ENCODE data around the gene ANKRD34A. TPM values are rescaled to one million over a fixed set of nuclear protein-coding genes. Genes with fewer than 3 reads are reported as not detected.
A peak's percentile ranks its signal among the peaks of the same experiment; 100 is the strongest.

The ANKRD34A gene
- polyA plus RNA-seq, 3 donors = 0.31 TPM; not detected in 2

GRCh38 chr1:145999321-146000024 lies 35.1 kb upstream of the ANKRD34A start:
- no peaks in the 10 kb centered on the region for H3K9me3 ChIP-seq (replicated peaks in 1 of 2; ENCODE audit: control insufficient read depth in 1 of 2, insufficient read depth in 1 of 2, low read length in 2 of 2)
- H3K79me2 ChIP-seq (ENCODE audit: insufficient read depth, low read length) = peaks cover 52% of the 10 kb centered on the region
- H3K27me3 Mint-ChIP-seq (ENCODE audit: low read depth in 3 of 3) = peaks cover 0 to 2% (median 2%) of the 10 kb centered on the region in 3 donors
- peaks cover 0 to 7% (median 0%) of the 10 kb centered on the region in 7 donors for H3K9me3 Mint-ChIP-seq
- H4K20me1 ChIP-seq (ENCODE audit: insufficient read depth, low read length) = peaks cover 20% of the 10 kb centered on the region
- H3K4me3 ChIP-seq (replicated peaks in 1 of 3; ENCODE audit: low read depth in 2 of 3, low read length in 3 of 3) = peak overlapping the region in 2 of 3 experiments; percentile 4 to 34
- peak overlapping the region; percentile 30 to 90 (median 85) for H3K27ac Mint-ChIP-seq
- TF ChIP-seq CTCF (IDR thresholded peaks at IDR 0.05) = no peak
- peaks cover 16 to 17% of the 10 kb centered on the region in 2 donors for H3K36me3 ChIP-seq (replicated peaks in 1 of 2; ENCODE audit: control insufficient read depth in 1 of 2, insufficient read depth in 2 of 2, low read length in 2 of 2)
- H3K4me2 ChIP-seq (replicated peaks; ENCODE audit: extremely low read depth, low read length, poor library complexity, severe bottlenecking) = peak overlapping the region; percentile 39
- 85% methylated on average over 2 of the region's 5 CpGs for WGBS (ENCODE audit: insufficient coverage)
- H3K4me3 Mint-ChIP-seq = peak overlapping the region; percentile 40 to 59
- H3K36me3 Mint-ChIP-seq = peaks cover 12 to 18% of the 10 kb centered on the region in 2 donors
- H3K9ac ChIP-seq (ENCODE audit: insufficient read depth, low read length, poor library complexity, severe bottlenecking) = no peak overlapping the region
- H3K4me1 Mint-ChIP-seq = peaks cover 46% of the 10 kb centered on the region
- intact Hi-C loops (cut with micrococcal nuclease) = loop anchor here (5.0 kb wide), 2 partner anchors 32 to 37 kb away; partner anchors contain the start of genes ANKRD34A (in 1 of the 2) and POLR3GL (in 1 of the 2)
- H3K4me1 ChIP-seq (ENCODE audit: control insufficient read depth in 1 of 2, insufficient read depth in 2 of 2, low read length in 2 of 2) = peaks cover 36 to 54% of the 10 kb centered on the region in 2 donors
- H2AFZ ChIP-seq (ENCODE audit: insufficient read depth, low read depth, low read length, poor library complexity, severe bottlenecking) = no peak overlapping the region
- H3K27ac ChIP-seq (ENCODE audit: low read depth in 1 of 2, low read length in 2 of 2) = peak overlapping the region; percentile 23 to 42
- no peaks in the 10 kb centered on the region for H3K27me3 ChIP-seq (ENCODE audit: control insufficient read depth in 2 of 2, insufficient read depth in 2 of 2, low read length in 2 of 2)
- peak in 1 of 3 donors; percentile 44 for DNase-seq

- H4K20me1 ChIP-seq (ENCODE audit: insufficient read depth, low read length) = peaks cover 38% of the 10 kb centered on the region
- H3K4me1 Mint-ChIP-seq = peaks cover 60% of the 10 kb centered on the region
- no CpG with 5 or more reads among the region's 3 CpGs for WGBS (ENCODE audit: insufficient coverage)
- H3K36me3 ChIP-seq (replicated peaks in 1 of 2; ENCODE audit: control insufficient read depth in 1 of 2, insufficient read depth in 2 of 2, low read length in 2 of 2) = peaks cover 34 to 35% of the 10 kb centered on the region in 2 donors
- DNase-seq = no peak
- no peak for TF ChIP-seq CTCF (IDR thresholded peaks at IDR 0.05)
- peak overlapping the region; percentile 87 to 100 (median 99) for H3K4me3 ChIP-seq (replicated peaks in 1 of 3; ENCODE audit: low read depth in 2 of 3, low read length in 3 of 3)
- intact Hi-C loops (cut with micrococcal nuclease) = loop anchor here in 1 of 2 donors (2.0 to 5.0 kb wide), 2 partner anchors 13 to 35 kb away; partner anchors contain the start of genes ANKRD34A and POLR3GL
- H3K79me2 ChIP-seq (ENCODE audit: insufficient read depth, low read length) = peaks cover 70% of the 10 kb centered on the region
- peaks cover 0 to 12% (median 2%) of the 10 kb centered on the region in 7 donors for H3K9me3 Mint-ChIP-seq
- peaks cover 30 to 36% of the 10 kb centered on the region in 2 donors for H3K36me3 Mint-ChIP-seq
- H3K9me3 ChIP-seq (replicated peaks in 1 of 2; ENCODE audit: control insufficient read depth in 1 of 2, insufficient read depth in 1 of 2, low read length in 2 of 2) = no peaks in the 10 kb centered on the region
- peak overlapping the region in 1 of 2 donors; percentile 78 for H3K27ac ChIP-seq (ENCODE audit: low read depth in 1 of 2, low read length in 2 of 2)
- H2AFZ ChIP-seq (ENCODE audit: insufficient read depth, low read depth, low read length, poor library complexity, severe bottlenecking) = peak overlapping the region; percentile 82
- peak overlapping the region; percentile 99 to 100 for H3K4me3 Mint-ChIP-seq
- H3K9ac ChIP-seq (ENCODE audit: insufficient read depth, low read length, poor library complexity, severe bottlenecking) = peak overlapping the region; percentile 78
- peaks cover 42 to 65% of the 10 kb centered on the region in 2 donors for H3K4me1 ChIP-seq (ENCODE audit: control insufficient read depth in 1 of 2, insufficient read depth in 2 of 2, low read length in 2 of 2)
- H3K27me3 ChIP-seq (ENCODE audit: control insufficient read depth in 2 of 2, insufficient read depth in 2 of 2, low read length in 2 of 2) = no peaks in the 10 kb centered on the region
- peaks cover 0 to 5% (median 0%) of the 10 kb centered on the region in 3 donors for H3K27me3 Mint-ChIP-seq (ENCODE audit: low read depth in 3 of 3)
- peak overlapping the region; percentile 93 to 99 (median 97) for H3K27ac Mint-ChIP-seq
- H3K4me2 ChIP-seq (replicated peaks; ENCODE audit: extremely low read depth, low read length, poor library complexity, severe bottlenecking) = peak overlapping the region; percentile 97
Measured at GRCh38 chr1:145997718-145998023, 33.3 kb upstream of the ANKRD34A start.

All from CD14-positive monocyte (primary cell).